Erythroblast (primary cell): ENCODE results near the gene MTMR11.

Experiments used
- GATA1 ChIP-seq: IDR thresholded peaks from 2 replicates; pipeline ENCODE4 v1.6.1; 2011; ENCODE audit warnings: low read depth, mild to moderate bottlenecking, control low read depth, low read length, moderate library complexity
- POLR2A ChIP-seq: IDR thresholded peaks from 2 replicates; pipeline ENCODE4 v1.6.1; 2011; ENCODE audit warnings: mild to moderate bottlenecking, low read length

- no peak for TF ChIP-seq POLR2A
- TF ChIP-seq GATA1: no peak
These were observed 26.7 kb upstream of the MTMR11 start for GRCh38 chr1:149963358-149963757.
